ENCODE measurements around the gene LTK. TPM values are rescaled to one million over a fixed set of nuclear protein-coding genes. Genes with fewer than 3 reads are reported as not detected.

LTK gene
- total RNA-seq, 1 donor from 2014 or later = 0.55 TPM

- Mint-ChIP-seq H3K36me3 (ENCODE audit: insufficient read depth) (peaks cover 10% of the 10 kb centered on the region), H3K4me3 (ENCODE audit: low read depth) (no peak overlapping the region), H3K9me3 (ENCODE audit: low read depth) (no peaks in the 10 kb centered on the region), H3K27ac (no peak overlapping the region), H3K27me3 (peaks cover 24% of the 10 kb centered on the region), H3K4me1 (ENCODE audit: low read depth) (peaks cover 6% of the 10 kb centered on the region)
- no peak for DNase-seq (ENCODE audit: low spot score, unreplicated experiment)
- no peak for TF ChIP-seq CTCF (IDR thresholded peaks at IDR 0.05; ENCODE audit: unreplicated experiment)
Observed at GRCh38 chr15:41487802-41488201, 25.8 kb downstream of the LTK start.

GRCh38 chr15:41487381-41487780 lies 26.2 kb downstream of the LTK start:
- DNase-seq (ENCODE audit: low spot score, unreplicated experiment) = no peak
- no peak for TF ChIP-seq CTCF (IDR thresholded peaks at IDR 0.05; ENCODE audit: unreplicated experiment)
- peaks cover 20% of the 10 kb centered on the region for H3K27me3 Mint-ChIP-seq
- H3K36me3 Mint-ChIP-seq (ENCODE audit: insufficient read depth) = peaks cover 13% of the 10 kb centered on the region
- no peak overlapping the region for H3K4me3 Mint-ChIP-seq (ENCODE audit: low read depth)
- H3K4me1 Mint-ChIP-seq (ENCODE audit: low read depth) = peaks cover 2% of the 10 kb centered on the region
- H3K27ac Mint-ChIP-seq = no peak overlapping the region
- H3K9me3 Mint-ChIP-seq (ENCODE audit: low read depth) = no peaks in the 10 kb centered on the region

GRCh38 chr15:41486286-41486685 lies 27.3 kb downstream of the LTK start:
- H3K27ac Mint-ChIP-seq = no peak overlapping the region
- DNase-seq (ENCODE audit: low spot score, unreplicated experiment) = no peak
- H3K9me3 Mint-ChIP-seq (ENCODE audit: low read depth) = no peaks in the 10 kb centered on the region

GRCh38 chr15:41484937-41485625 lies 28.5 kb downstream of the LTK start:
- DNase-seq (ENCODE audit: low spot score, unreplicated experiment) = no peak
- H3K27ac Mint-ChIP-seq = no peak overlapping the region
- no peak overlapping the region for H3K4me3 Mint-ChIP-seq (ENCODE audit: low read depth)
- no peaks in the 10 kb centered on the region for H3K9me3 Mint-ChIP-seq (ENCODE audit: low read depth)
- no peaks in the 10 kb centered on the region for H3K27me3 Mint-ChIP-seq
- TF ChIP-seq CTCF (IDR thresholded peaks at IDR 0.05; ENCODE audit: unreplicated experiment) = no peak
- H3K4me1 Mint-ChIP-seq (ENCODE audit: low read depth) = no peaks in the 10 kb centered on the region
- H3K36me3 Mint-ChIP-seq (ENCODE audit: insufficient read depth) = peaks cover 30% of the 10 kb centered on the region

More at GRCh38 chr15:41486286-41486685, 27.3 kb downstream of the LTK start:
- Mint-ChIP-seq H3K36me3 (ENCODE audit: insufficient read depth) (peaks cover 20% of the 10 kb centered on the region), H3K4me1 (ENCODE audit: low read depth) (no peaks in the 10 kb centered on the region), H3K27me3 (peaks cover 9% of the 10 kb centered on the region), H3K4me3 (ENCODE audit: low read depth) (no peak overlapping the region)
- no peak for TF ChIP-seq CTCF (IDR thresholded peaks at IDR 0.05; ENCODE audit: unreplicated experiment)

- H3K36me3 Mint-ChIP-seq (ENCODE audit: insufficient read depth) = peaks cover 31% of the 10 kb centered on the region
- TF ChIP-seq CTCF (IDR thresholded peaks at IDR 0.05; ENCODE audit: unreplicated experiment) = no peak
Observed at GRCh38 chr15:41483519-41483918, 30.1 kb downstream of the LTK start.

More at GRCh38 chr15:41483519-41483918, 30.1 kb downstream of the LTK start:
- Mint-ChIP-seq H3K9me3 (ENCODE audit: low read depth) (no peaks in the 10 kb centered on the region), H3K4me3 (ENCODE audit: low read depth) (no peak overlapping the region), H3K27ac (no peak overlapping the region), H3K27me3 (no peaks in the 10 kb centered on the region), H3K4me1 (ENCODE audit: low read depth) (no peaks in the 10 kb centered on the region)
- DNase-seq (ENCODE audit: low spot score, unreplicated experiment) = no peak

Data from progenitor cell of endocrine pancreas (in vitro differentiated cells).